Heart left ventricle (tissue), 16 donors: ENCODE measurements around the gene SDHB. TPM values are rescaled to one million over a fixed set of nuclear protein-coding genes. Genes with fewer than 3 reads are reported as not detected.
A peak's percentile ranks its signal among the peaks of the same experiment; 100 is the strongest.

ENCODE experiments used
- ATAC-seq, 4 donors: fragments of 200-7000 bp; cut with Tn5 transposase; one replicate each; pipeline ENCODE4 v1.9.1; 2020 to 2022; ENCODE audit warnings: moderate library complexity in 4 of 4, mild to moderate bottlenecking in 3 of 4, moderate number of reproducible peaks in 1 of 4
- DNase-seq, 5 donors: peaks; one replicate each; pipeline ENCODE4 v3.0.0-alpha.2; 2020
- H3K27ac ChIP-seq, 12 donors: fragments of 200-600 bp; sonication (generic) in 4 of 12; one replicate each; pipeline versions ENCODE4 v1.5.0 to v1.8.0; 2016 to 2022; ENCODE audit warnings: mild to moderate bottlenecking in 2 of 12
- H3K27me3 ChIP-seq, 9 donors: fragments of 200-600 bp; sonication (generic) in 2 of 9; one replicate each; pipeline versions ENCODE4 v1.5.1 to v1.8.0; 2016 to 2022; ENCODE audit warnings: mild to moderate bottlenecking in 3 of 9
- H3K36me3 ChIP-seq, 9 donors: fragments of 200-600 bp; sonication (generic) in 2 of 9; one replicate each; pipeline versions ENCODE4 v1.5.0 to v1.8.0; 2018 to 2022; ENCODE audit warnings: mild to moderate bottlenecking in 2 of 9
- H3K4me1 ChIP-seq, 12 donors: fragments of 200-600 bp; sonication (generic) in 4 of 12; one replicate each; pipeline versions ENCODE4 v1.5.0 to v1.8.0; 2016 to 2022; ENCODE audit warnings: mild to moderate bottlenecking in 3 of 12
- H3K4me3 ChIP-seq, 12 donors: fragments of 200-600 bp; sonication (generic) in 4 of 12; one replicate each; pipeline versions ENCODE4 v1.5.0 to v1.8.0; 2017 to 2022; ENCODE audit warnings: mild to moderate bottlenecking in 9 of 12, moderate library complexity in 4 of 12
- H3K9me3 ChIP-seq, 12 donors: fragments of 200-600 bp; sonication (generic) in 4 of 12; one replicate each; pipeline versions ENCODE4 v1.5.0 to v1.8.0; 2016 to 2022; ENCODE audit warnings: mild to moderate bottlenecking in 1 of 12
- POLR2A ChIP-seq, 2 donors: fragments of 450-650 bp; IDR thresholded peaks; one replicate each; pipeline ENCODE4 v1.6.1; 2017; ENCODE audit warnings: antibody characterized with exemption in 2 of 2, mild to moderate bottlenecking in 2 of 2, moderate library complexity in 2 of 2
- WGBS, 4 donors: extraction: QIAGEN DNeasy Blood & Tissue Kit in 2 of 4; methylation state at CpG; one replicate each; pipeline versions ENCODE4 v1.1.5 to v1.1.7; 2013 to 2018; 5-methylcytosine and 5-hydroxymethylcytosine counted together
- intact Hi-C, 10 donors: fragments of 100-400 bp; cut with DNase I; formaldehyde crosslinking; loops; one replicate each; pipeline versions ENCODE4 v1.11.1 to v1.14.2; 2022
- polyA plus RNA-seq, 2 donors: library from polyadenylated mRNA; stranded (reverse); fragments of 200-250 nt; gene quantifications; one replicate each; pipeline ENCODE4 v1.2.3, GENCODE V29; 2013
- total RNA-seq, 9 donors: library from RNA; depleted of rRNA in 2 of 9; stranded (reverse); fragments of >200 nt in 2 of 9; fragmentation: NEBNext Ultra II Directional in 3 of 9; extraction: Animal tissue kit (Norgen Biotek cat#: 25700) in 3 of 9; gene quantifications; one replicate each; pipeline versions ENCODE4 v1.1.0 to v1.2.4, GENCODE V29; 2016 to 2023
- TF ChIP-seq, protein P1 (sequence below), 12 donors: fragments of 200-600 bp; sonication (generic) in 4 of 12; IDR thresholded peaks; one replicate each; pipeline versions ENCODE4 v1.5.0 to v1.8.0; 2018 to 2022; ENCODE audit warnings: antibody characterized with exemption in 12 of 12, mild to moderate bottlenecking in 5 of 12
- donor health status: ischemic (EF 13 %, LVEDD 7.1; RV severe dilation, severe dysfunction).
- donor health status: healthy with polysubstance abuse.
- donor health status: DM: no; HTN: yes; CAD: no.
- donor health status: DM: no; HTN: no; CAD: no.
- donor health status: ischemic (EF 25% LVEDD 6.9; RV normal size, moderate dysfunction).
- donor health status: ischemic (EF 25% LVEDD 5.7; RV mildly dilated, moderate dysfunction).
- donor health status: healthy.
- donor health status: DM: yes; HTN: yes; CAD: no.
- donor health status: ischemic (EF 35%, LVEDD 5.7; RV mildly dilated, moderate dysfunction).
- donor health status: nonischemic (EF 11% LVEDD 7.7; RV severe dilation, severe dysfunction).
- donor health status: DM: yes; HTN: yes; CAD: no.
- donor health status: PGD.
- donor health status: ischemic (EF 29% LVEDD 5.4; RV normal size, mild dysfunction).
- donor health status: nonischemic (EF 23%, LVEDD 6.1; RV moderate dilation, normal function).

Gene SDHB
- total and polyA plus RNA-seq, 11 donors: 174 to 617 (median 341) TPM

- Histone ChIP-seq H3K27me3 (no peaks in the 10 kb centered on the region), H3K36me3 (peaks cover 0 to 98% (median 97%) of the 10 kb centered on the region in 9 donors), H3K9me3 (no peaks in the 10 kb centered on the region), H3K27ac (no peak overlapping the region), H3K4me1 (peaks cover 0 to 29% (median 0%) of the 10 kb centered on the region in 12 donors), H3K4me3 (no peak overlapping the region)
- ATAC-seq (no peak), DNase-seq (no peak)
- intact Hi-C loops: no loop called here
- WGBS, 4 donors: 54 to 66% (median 60%) methylated on average over 2 of the region's 2 CpGs
- TF ChIP-seq, protein P1, sequence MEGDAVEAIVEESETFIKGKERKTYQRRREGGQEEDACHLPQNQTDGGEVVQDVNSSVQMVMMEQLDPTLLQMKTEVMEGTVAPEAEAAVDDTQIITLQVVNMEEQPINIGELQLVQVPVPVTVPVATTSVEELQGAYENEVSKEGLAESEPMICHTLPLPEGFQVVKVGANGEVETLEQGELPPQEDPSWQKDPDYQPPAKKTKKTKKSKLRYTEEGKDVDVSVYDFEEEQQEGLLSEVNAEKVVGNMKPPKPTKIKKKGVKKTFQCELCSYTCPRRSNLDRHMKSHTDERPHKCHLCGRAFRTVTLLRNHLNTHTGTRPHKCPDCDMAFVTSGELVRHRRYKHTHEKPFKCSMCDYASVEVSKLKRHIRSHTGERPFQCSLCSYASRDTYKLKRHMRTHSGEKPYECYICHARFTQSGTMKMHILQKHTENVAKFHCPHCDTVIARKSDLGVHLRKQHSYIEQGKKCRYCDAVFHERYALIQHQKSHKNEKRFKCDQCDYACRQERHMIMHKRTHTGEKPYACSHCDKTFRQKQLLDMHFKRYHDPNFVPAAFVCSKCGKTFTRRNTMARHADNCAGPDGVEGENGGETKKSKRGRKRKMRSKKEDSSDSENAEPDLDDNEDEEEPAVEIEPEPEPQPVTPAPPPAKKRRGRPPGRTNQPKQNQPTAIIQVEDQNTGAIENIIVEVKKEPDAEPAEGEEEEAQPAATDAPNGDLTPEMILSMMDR (IDR thresholded peaks at IDR 0.05): no peak
- no peak for TF ChIP-seq POLR2A (IDR thresholded peaks at IDR 0.05)
These were observed 25.9 kb downstream of the SDHB start for GRCh38 chr1:17027900-17028299.

- no peak overlapping the region for H3K4me3 ChIP-seq
- no peaks in the 10 kb centered on the region for H3K27me3 ChIP-seq
- intact Hi-C loops: no loop called here
- no peaks in the 10 kb centered on the region for H3K9me3 ChIP-seq
- TF ChIP-seq POLR2A (IDR thresholded peaks at IDR 0.05): no peak
- TF ChIP-seq, protein P1 (IDR thresholded peaks at IDR 0.05): no peak
- DNase-seq (no peak), ATAC-seq (peak in 1 of 4 donors; percentile 72)
- peaks cover 0 to 31% (median 0%) of the 10 kb centered on the region in 12 donors for H3K4me1 ChIP-seq
- H3K36me3 ChIP-seq: peaks cover 0 to 98% (median 97%) of the 10 kb centered on the region in 9 donors
- WGBS, 4 donors: 73 to 84% (median 81%) methylated on average over 5 of the region's 5 CpGs
- H3K27ac ChIP-seq: no peak overlapping the region
These were observed 26.4 kb downstream of the SDHB start for GRCh38 chr1:17027403-17027802.

GRCh38 chr1:17024721-17025120 is 29.1 kb downstream of the SDHB start:
- Histone ChIP-seq H3K4me1 (peaks cover 0 to 31% (median 0%) of the 10 kb centered on the region in 12 donors), H3K27ac (no peak overlapping the region), H3K4me3 (no peak overlapping the region), H3K27me3 (no peaks in the 10 kb centered on the region), H3K36me3 (peaks cover 0 to 100% (median 99%) of the 10 kb centered on the region in 9 donors), H3K9me3 (no peaks in the 10 kb centered on the region)
- TF ChIP-seq, protein P1 (IDR thresholded peaks at IDR 0.05): no peak
- TF ChIP-seq POLR2A (IDR thresholded peaks at IDR 0.05): no peak
- 94 to 100% (median 95%) methylated on average over 1 of the region's 1 CpG for WGBS, 4 donors
- DNase-seq (no peak), ATAC-seq (no peak)
- intact Hi-C loops: no loop called here

GRCh38 chr1:17023573-17023972 is 30.3 kb downstream of the SDHB start:
- WGBS, 4 donors: 66 to 90% (median 88%) methylated on average over 3 of the region's 3 CpGs
- intact Hi-C loops: no loop called here
- H3K4me3 ChIP-seq: no peak overlapping the region
- H3K36me3 ChIP-seq: peaks cover 0 to 100% (median 99%) of the 10 kb centered on the region in 9 donors
- DNase-seq (no peak), ATAC-seq (no peak)
- H3K4me1 ChIP-seq: peaks cover 0 to 33% (median 0%) of the 10 kb centered on the region in 12 donors
- no peak overlapping the region for H3K27ac ChIP-seq
- H3K9me3 ChIP-seq: no peaks in the 10 kb centered on the region
- no peak for TF ChIP-seq POLR2A (IDR thresholded peaks at IDR 0.05)
- TF ChIP-seq, protein P1 (IDR thresholded peaks at IDR 0.05): no peak
- no peaks in the 10 kb centered on the region for H3K27me3 ChIP-seq
